HG03095 (cell line): ENCODE measurements around the gene MOB1A.
"Not testable (repeated sequence)": the region's sequence is repeated elsewhere in the genome, so short reads cannot be mapped to it uniquely, and the experiment has no call there.

Source experiments
- ATAC-seq: cut with Tn5 transposase; IDR thresholded peaks from one replicate; pipeline ENCODE4 v1.9.1; 2021; ENCODE audit warnings: moderate library complexity; ENCODE audit not compliant: unreplicated experiment

MOB1A gene

DNA sequence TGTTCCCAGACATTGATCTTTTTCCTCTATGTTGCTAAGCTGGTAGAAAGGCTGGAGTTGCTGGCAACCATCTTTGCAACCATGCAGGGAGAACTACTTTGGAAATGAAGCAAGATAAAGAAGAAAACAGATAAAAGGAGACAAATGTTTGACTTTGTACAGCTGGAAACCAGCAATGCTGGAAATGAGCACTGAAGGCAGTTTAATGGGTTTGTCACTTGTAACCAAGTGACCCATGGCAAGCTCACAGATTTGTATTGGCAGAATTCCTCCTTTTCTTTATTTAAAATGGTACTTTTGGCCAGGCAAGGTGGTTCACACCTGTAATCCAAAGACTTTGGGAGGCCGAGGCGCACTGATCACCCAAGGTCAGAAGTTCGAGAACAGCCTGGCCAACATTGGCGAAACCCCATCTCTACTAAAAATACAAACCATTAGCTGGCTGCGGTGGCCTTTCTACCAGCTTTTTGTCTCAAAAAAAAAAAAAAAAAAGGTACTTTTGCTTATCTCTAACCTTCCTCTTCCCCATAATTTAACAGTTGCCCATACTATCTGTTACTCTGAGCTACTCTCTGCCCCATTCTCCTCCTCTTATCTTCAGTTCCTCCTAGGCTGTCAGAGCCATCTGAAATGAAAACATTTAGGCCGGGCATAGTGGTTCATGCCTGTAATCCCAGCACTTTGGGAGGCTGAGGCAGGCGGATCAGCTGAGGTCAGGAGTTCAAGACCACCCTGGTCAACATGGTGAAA, 28.9 kb downstream of the MOB1A start:
- no peak for ATAC-seq

- no peak for ATAC-seq
These were observed 29.5 kb downstream of the MOB1A start for GRCh38 chr2:74149247-74149525.

- ATAC-seq: no peak
These were observed 30.0 kb downstream of the MOB1A start for GRCh38 chr2:74148457-74149246.

- peak; percentile 90 for ATAC-seq
These were observed 30.8 kb downstream of the MOB1A start, which contains the start of gene BOLA3 for GRCh38 chr2:74147727-74148456. Gene BOLA3 (minus strand): TSS chr2:74147912. CDS start chr2:74147874, 38 bp downstream.

- ATAC-seq: peak; percentile 21
These were observed 31.6 kb downstream of the MOB1A start for GRCh38 chr2:74146929-74147726.

DNA sequence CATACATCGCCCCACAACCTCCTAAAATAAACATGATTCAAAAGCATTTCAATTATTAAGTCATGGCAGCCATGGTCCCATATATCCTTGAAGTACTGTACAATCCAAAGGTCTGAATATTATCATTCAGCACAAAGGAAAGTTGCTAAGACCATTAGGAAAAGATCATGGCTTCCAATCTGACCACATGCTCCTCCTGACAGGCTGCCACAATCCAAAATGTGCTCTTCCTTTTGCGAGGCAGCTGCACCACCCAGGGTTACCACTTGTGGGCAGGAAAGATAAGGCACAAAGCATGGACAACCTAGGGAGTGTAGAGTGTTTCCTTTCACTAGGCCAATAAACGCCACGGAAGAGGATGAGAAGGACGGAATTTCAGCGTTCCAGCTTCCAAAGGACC, 36.3 kb downstream of the MOB1A start:
- no peak for ATAC-seq

- no peak for ATAC-seq
These were observed 39.9 kb downstream of the MOB1A start for GRCh38 chr2:74138600-74139323.

DNA sequence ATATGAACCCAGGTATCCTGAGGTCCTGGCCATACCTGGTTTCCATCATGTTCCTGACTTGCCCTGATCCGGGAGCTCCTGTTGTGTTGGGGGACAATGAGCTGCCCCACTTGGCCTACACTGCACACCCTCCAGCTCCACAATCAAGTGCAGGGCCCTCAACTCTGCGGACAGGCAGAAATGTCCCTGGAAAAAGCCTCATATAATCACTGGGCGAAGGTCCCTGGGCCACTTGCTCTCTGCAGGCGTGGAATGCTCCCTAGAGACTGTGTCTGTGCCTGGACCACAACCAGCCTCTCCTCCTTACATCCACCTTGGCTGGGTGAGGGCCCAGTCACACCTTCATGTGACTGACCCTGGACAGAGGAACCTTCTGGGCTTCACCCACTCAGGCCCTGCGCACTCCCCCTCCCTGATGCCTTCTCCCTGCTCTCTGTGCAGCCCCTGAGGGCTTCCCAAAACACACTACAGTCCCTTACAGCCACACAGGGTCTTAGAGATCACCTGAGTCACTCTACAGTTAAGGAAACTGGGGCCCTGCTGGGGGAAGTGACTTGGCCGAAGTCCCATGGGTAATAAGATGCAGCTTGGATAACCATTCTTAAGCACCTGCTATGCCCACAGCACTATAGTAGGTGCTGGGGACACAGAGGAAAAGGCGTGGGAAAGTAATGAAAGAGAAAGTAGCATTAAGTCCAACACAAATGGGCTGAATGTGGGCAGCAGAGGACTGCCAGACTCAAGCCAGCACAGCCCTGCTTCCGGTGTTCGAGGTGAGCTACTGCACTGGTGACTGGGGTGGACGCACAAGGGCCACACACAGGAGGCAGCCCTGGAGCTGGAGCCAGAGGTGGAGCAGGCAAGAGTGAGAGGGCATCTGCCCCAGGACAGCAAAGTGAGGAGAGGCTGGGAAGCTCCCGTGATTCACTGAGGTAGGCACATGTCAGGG, 40.8 kb downstream of the MOB1A start:
- ATAC-seq: no peak

DNA sequence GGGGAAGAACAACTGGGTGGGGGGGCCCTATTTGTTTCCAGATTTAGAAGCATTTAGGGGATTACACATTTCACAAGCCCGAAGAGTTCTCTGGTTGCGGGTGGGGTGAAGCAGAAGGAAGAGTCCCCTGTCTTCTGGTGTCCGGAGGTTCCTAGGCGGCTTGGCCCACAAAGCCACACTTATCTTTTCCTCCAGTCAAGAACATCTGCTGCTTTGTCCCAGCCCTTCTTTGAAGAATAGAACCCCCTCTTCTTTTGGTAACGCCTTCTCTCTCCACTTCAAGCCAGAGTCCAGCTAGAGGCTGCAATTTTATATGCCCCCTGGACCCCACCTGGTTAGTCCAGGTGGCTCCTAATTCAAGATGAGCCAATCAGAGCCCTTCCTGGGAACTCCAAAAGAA, 46.8 kb downstream of the MOB1A start:
- no peak for ATAC-seq

DNA sequence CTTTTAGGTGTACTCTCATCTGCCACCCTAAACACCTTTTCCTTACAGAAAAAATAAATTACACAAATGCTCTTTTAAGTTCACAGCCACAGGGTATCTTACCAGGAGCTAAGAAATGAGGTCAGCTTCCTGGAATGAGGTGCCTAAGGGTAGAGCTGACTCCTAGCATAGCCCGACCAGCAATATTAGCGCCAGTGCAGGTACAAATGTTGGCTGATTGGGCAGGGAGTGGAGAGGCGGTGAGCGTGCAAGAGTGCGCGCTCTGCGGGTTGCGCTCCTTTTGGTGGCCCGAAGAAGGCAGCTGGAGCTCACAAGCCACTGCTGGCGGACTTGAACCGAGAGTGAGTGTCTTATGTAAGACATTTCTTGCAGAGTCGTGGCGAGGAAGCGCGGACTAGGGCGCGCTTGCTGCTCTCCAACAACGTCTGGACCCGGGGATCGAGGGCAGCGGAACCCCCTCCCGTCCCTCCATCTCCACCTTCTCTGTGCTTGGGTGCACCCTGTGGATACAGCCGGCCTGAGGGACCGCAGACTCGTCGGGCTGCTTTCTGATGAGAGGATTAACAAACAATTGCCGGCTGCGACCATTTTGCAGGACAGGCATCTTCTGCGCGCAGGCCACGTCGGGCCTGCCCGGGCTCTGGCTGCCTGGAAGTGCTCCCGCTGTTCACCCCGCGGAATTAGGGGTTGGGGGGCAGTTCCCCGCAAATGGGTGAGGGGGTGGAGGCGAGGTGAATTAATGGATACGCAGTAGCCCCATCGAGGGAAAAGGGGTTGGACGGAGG, 48.3 kb downstream of the MOB1A start:
- ATAC-seq: no peak

GRCh38 chr2:74128206-74128605, 50.5 kb downstream of the MOB1A start:
- ATAC-seq: no peak

- not testable (repeated sequence) for ATAC-seq
These were observed 54.7 kb downstream of the MOB1A start for GRCh38 chr2:74123955-74124354.

DNA sequence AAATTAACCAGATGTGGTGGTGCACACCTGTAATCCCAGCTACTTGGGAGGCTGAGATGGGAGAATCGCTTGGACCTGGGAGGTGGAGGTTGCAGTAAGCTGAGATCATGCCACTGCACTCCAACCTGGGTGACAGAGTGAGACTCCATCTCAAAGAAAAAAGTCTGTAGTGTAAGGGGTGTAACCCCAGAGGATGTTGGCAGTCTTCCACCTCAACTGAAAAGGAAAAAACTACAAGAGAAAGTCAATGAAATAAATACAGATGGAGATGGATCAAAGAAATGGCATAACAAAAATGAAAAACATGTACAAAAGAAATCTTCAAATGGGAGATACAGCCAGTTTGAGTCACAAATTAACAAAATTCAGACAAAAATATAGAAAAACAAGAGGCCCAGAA, 56.8 kb downstream of the MOB1A start:
- ATAC-seq: not testable (repeated sequence)

- peak; percentile 92 for ATAC-seq
These were observed 58.5 kb downstream of the MOB1A start for GRCh38 chr2:74119912-74120825.

GRCh38 chr2:74119339-74119738, 59.3 kb downstream of the MOB1A start:
- ATAC-seq: no peak

DNA sequence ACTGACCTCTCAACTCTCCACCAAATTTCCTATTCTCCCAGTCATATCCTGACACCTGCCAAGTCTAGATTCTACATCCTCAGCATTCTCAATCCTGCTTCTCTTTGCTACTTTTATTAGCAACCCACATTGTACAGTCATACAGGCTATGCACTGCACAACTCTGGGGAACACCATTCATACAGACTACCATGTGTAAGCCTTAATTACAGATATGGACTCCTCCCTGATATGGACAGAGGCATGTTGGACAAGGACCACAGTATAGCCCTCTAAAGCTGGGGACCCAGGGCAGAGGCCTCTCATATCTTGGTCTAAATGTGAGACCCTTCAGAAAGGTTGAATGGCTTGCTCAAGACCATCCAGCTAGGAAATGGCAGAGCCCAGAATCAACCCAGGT, 67.3 kb downstream of the MOB1A start:
- ATAC-seq: no peak

DNA sequence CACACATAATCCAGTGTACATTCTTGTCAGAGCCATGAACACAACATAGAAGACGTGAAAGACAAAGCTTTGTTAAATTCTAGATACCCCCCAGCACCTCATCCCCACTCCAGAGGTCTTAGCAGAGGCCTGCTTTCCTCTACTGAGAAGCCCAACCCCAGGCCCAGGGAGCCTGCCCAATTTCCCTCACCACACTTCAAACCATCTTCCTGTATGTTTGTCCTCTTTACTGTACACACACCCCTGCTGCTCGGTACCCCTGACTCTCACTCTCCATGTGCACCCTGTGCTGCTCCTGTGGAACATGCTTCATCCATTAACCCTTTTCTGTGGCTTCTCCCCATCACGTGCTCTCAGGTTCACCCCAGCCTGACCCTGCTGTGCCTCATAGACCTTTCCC, 68.1 kb downstream of the MOB1A start:
- ATAC-seq: no peak
